GM18861 (cell line): ENCODE data around the gene TRIM66.

Experiments used
- ATAC-seq: cut with Tn5 transposase; IDR thresholded peaks from one replicate; pipeline ENCODE4 v1.9.1; 2021; ENCODE audit not compliant: unreplicated experiment

The TRIM66 gene

GRCh38 chr11:8714622-8715225 is 32.3 kb upstream of the TRIM66 start:
- ATAC-seq, result no peak

GRCh38 chr11:8713760-8714454 is 31.4 kb upstream of the TRIM66 start:
- no peak for ATAC-seq

- ATAC-seq, result no peak
These were observed 30.0 kb upstream of the TRIM66 start for GRCh38 chr11:8712506-8712905.

GRCh38 chr11:8711895-8712442 is 29.5 kb upstream of the TRIM66 start:
- no peak for ATAC-seq

- ATAC-seq, result no peak
These were observed 27.3 kb upstream of the TRIM66 start for GRCh38 chr11:8709777-8710176.

GRCh38 chr11:8709002-8709672 is 26.7 kb upstream of the TRIM66 start:
- ATAC-seq, result no peak

GRCh38 chr11:8707541-8708191 is 25.2 kb upstream of the TRIM66 start:
- no peak for ATAC-seq

- ATAC-seq, result no peak
These were observed 24.4 kb upstream of the TRIM66 start for GRCh38 chr11:8706673-8707432.

GRCh38 chr11:8705146-8705545 is 22.7 kb upstream of the TRIM66 start:
- no peak for ATAC-seq

- no peak for ATAC-seq
These were observed 21.7 kb upstream of the TRIM66 start for GRCh38 chr11:8704136-8704535.

GRCh38 chr11:8702598-8702915 is 20.1 kb upstream of the TRIM66 start:
- no peak for ATAC-seq

GRCh38 chr11:8701891-8702597 is 19.6 kb upstream of the TRIM66 start:
- no peak for ATAC-seq

- ATAC-seq, result no peak
These were observed 17.4 kb upstream of the TRIM66 start for GRCh38 chr11:8699903-8700302.

GRCh38 chr11:8698917-8699441 is 16.5 kb upstream of the TRIM66 start:
- no peak for ATAC-seq

- ATAC-seq, result no peak
These were observed 15.9 kb upstream of the TRIM66 start for GRCh38 chr11:8698379-8698851.

GRCh38 chr11:8697054-8697453 is 14.6 kb upstream of the TRIM66 start:
- ATAC-seq, result no peak

GRCh38 chr11:8694137-8694536 is 11.7 kb upstream of the TRIM66 start:
- no peak for ATAC-seq

GRCh38 chr11:8693555-8693954 is 11.1 kb upstream of the TRIM66 start:
- no peak for ATAC-seq

- ATAC-seq, result no peak
These were observed 10.6 kb upstream of the TRIM66 start for GRCh38 chr11:8693010-8693551.

- no peak for ATAC-seq
These were observed 10.0 kb upstream of the TRIM66 start for GRCh38 chr11:8692417-8692816.
